Hepatocyte (in vitro differentiated cells): ENCODE data around the gene UBE2E2. TPM values are rescaled to one million over a fixed set of nuclear protein-coding genes. Genes with fewer than 3 reads are reported as not detected.

Source experiments
- DNase-seq: peaks from one replicate; pipeline ENCODE4 v3.0.0-alpha.2; 2016; ENCODE audit warnings: low spot score
- H2AFZ ChIP-seq: fragments of 200-600 bp; sonication (generic); 2 replicates; pipeline ENCODE4 v1.6.0; 2016; ENCODE audit warnings: antibody characterized with exemption, mild to moderate bottlenecking
- H3K27ac ChIP-seq: fragments of 200-600 bp; sonication (generic); 2 replicates; pipeline ENCODE4 v1.5.1; 2016; ENCODE audit warnings: mild to moderate bottlenecking
- H3K27me3 ChIP-seq: fragments of 200-600 bp; sonication (generic); 2 replicates; pipeline ENCODE4 v1.6.1; 2016
- H3K36me3 ChIP-seq: fragments of 200-600 bp; sonication (generic); replicated peaks from 2 replicates; pipeline ENCODE4 v1.5.1; 2016; ENCODE audit warnings: low read depth; ENCODE audit not compliant: insufficient read depth
- H3K4me1 ChIP-seq: fragments of 200-600 bp; sonication (generic); 2 replicates; pipeline ENCODE4 v1.5.1; 2016; ENCODE audit warnings: mild to moderate bottlenecking, moderate library complexity; ENCODE audit not compliant: insufficient read depth
- H3K4me2 ChIP-seq: fragments of 200-600 bp; sonication (generic); 2 replicates; pipeline ENCODE4 v1.6.0; 2016
- H3K4me3 ChIP-seq: fragments of 200-600 bp; sonication (generic); 2 replicates; pipeline ENCODE4 v1.5.1; 2016; ENCODE audit warnings: mild to moderate bottlenecking
- H3K79me2 ChIP-seq: fragments of 200-600 bp; sonication (generic); 2 replicates; pipeline ENCODE4 v1.6.0; 2017; ENCODE audit warnings: mild to moderate bottlenecking
- H3K9me2 ChIP-seq: fragments of 200-600 bp; sonication (generic); replicated peaks from 2 replicates; pipeline ENCODE4 v1.6.0; 2017; ENCODE audit warnings: mild to moderate bottlenecking; ENCODE audit not compliant: insufficient read depth
- H3K9me3 ChIP-seq: fragments of 200-600 bp; sonication (generic); 2 replicates; pipeline ENCODE4 v1.5.1; 2016; ENCODE audit warnings: low read depth, mild to moderate bottlenecking
- H4K20me1 ChIP-seq: fragments of 200-600 bp; sonication (generic); 2 replicates; pipeline ENCODE4 v1.6.0; 2016; ENCODE audit warnings: mild to moderate bottlenecking; ENCODE audit not compliant: insufficient read depth, poor library complexity, severe bottlenecking
- CTCF ChIP-seq: fragments of 200-600 bp; sonication (generic); IDR thresholded peaks from 2 replicates; pipeline ENCODE4 v1.5.1; 2016; ENCODE audit warnings: antibody characterized with exemption, mild to moderate bottlenecking; ENCODE audit not compliant: poor library complexity
- EZH2 ChIP-seq: fragments of 200-600 bp; sonication (generic); IDR thresholded peaks from 2 replicates; pipeline ENCODE4 v1.6.1; 2016; ENCODE audit warnings: antibody characterized with exemption, mild to moderate bottlenecking, borderline replicate concordance
- EZH2phosphoT487 ChIP-seq: fragments of 200-600 bp; sonication (generic); IDR thresholded peaks from one replicate; pipeline ENCODE4 v1.6.1; 2018; ENCODE audit warnings: antibody characterized with exemption, mild to moderate bottlenecking, low read depth, moderate library complexity; ENCODE audit not compliant: unreplicated experiment, severe bottlenecking
- WGBS: methylation state at CpG from one replicate; pipeline ENCODE4 v1.1.6; 2016; ENCODE audit warnings: low lambda C conversion rate; ENCODE audit errors: missing lambda C conversion rate; 5-methylcytosine and 5-hydroxymethylcytosine counted together
- polyA plus RNA-seq: library from polyadenylated mRNA; unstranded; fragments of >200 nt; fragmentation: Nextera tagmentation; extraction: Ambion mirVana; gene quantifications from 2 replicates; pipeline ENCODE4 v1.2.1, GENCODE V29; 2016
- total RNA-seq: library from RNA; depleted of rRNA; stranded (reverse); fragments of >200 nt; gene quantifications from 2 replicates; pipeline ENCODE4 v1.2.3, GENCODE V29; 2014

Gene UBE2E2
- total and polyA plus RNA-seq, 2 experiments from 2014 or later, result 51.1 to 90.6 TPM

- H3K4me2 ChIP-seq, result no peak overlapping the region
- no peak overlapping the region for H2AFZ ChIP-seq
- H3K36me3 ChIP-seq, result no peaks in the 10 kb centered on the region
- no peak overlapping the region for H3K4me3 ChIP-seq
- H3K9me2 ChIP-seq, result no peaks in the 10 kb centered on the region
- DNase-seq, result no peak
- H3K27ac ChIP-seq, result no peak overlapping the region
- H3K27me3 ChIP-seq, result no peaks in the 10 kb centered on the region
- no peaks in the 10 kb centered on the region for H3K4me1 ChIP-seq
- no peaks in the 10 kb centered on the region for H4K20me1 ChIP-seq
- H3K79me2 ChIP-seq, result no peaks in the 10 kb centered on the region
- no peaks in the 10 kb centered on the region for H3K9me3 ChIP-seq
- WGBS, result 95% methylated on average over 2 of the region's 2 CpGs
- TF ChIP-seq EZH2phosphoT487, result no peak
- no peak for TF ChIP-seq CTCF
- TF ChIP-seq EZH2, result no peak
These were observed 388.2 kb downstream of the UBE2E2 start for GRCh38 chr3:23591374-23591773.

GRCh38 chr3:23592961-23593931 is 390.1 kb downstream of the UBE2E2 start:
- TF ChIP-seq EZH2phosphoT487, result no peak
- TF ChIP-seq EZH2, result no peak
- no peak for TF ChIP-seq CTCF
- Histone ChIP-seq H4K20me1 (no peaks in the 10 kb centered on the region), H3K36me3 (no peaks in the 10 kb centered on the region), H3K79me2 (no peaks in the 10 kb centered on the region), H3K4me3 (no peak overlapping the region), H3K4me2 (no peak overlapping the region), H3K27me3 (no peaks in the 10 kb centered on the region), H3K4me1 (no peaks in the 10 kb centered on the region), H3K9me2 (no peaks in the 10 kb centered on the region), H3K27ac (no peak overlapping the region), H2AFZ (no peak overlapping the region), H3K9me3 (no peaks in the 10 kb centered on the region)
- DNase-seq, result no peak
- WGBS, result 81% methylated on average over 5 of the region's 5 CpGs

GRCh38 chr3:23594066-23594465 is 390.9 kb downstream of the UBE2E2 start:
- H3K27ac ChIP-seq, result peak overlapping the region; percentile 11
- TF ChIP-seq CTCF (no peak), EZH2phosphoT487 (no peak), EZH2 (no peak)
- no peaks in the 10 kb centered on the region for H3K79me2 ChIP-seq
- no peaks in the 10 kb centered on the region for H3K4me1 ChIP-seq
- no peaks in the 10 kb centered on the region for H4K20me1 ChIP-seq
- no peaks in the 10 kb centered on the region for H3K27me3 ChIP-seq
- no peak overlapping the region for H3K4me2 ChIP-seq
- 73% methylated on average over 4 of the region's 4 CpGs for WGBS
- H3K36me3 ChIP-seq, result no peaks in the 10 kb centered on the region
- no peak overlapping the region for H3K4me3 ChIP-seq
- H3K9me3 ChIP-seq, result no peaks in the 10 kb centered on the region
- no peaks in the 10 kb centered on the region for H3K9me2 ChIP-seq
- H2AFZ ChIP-seq, result no peak overlapping the region
- DNase-seq, result no peak
